Naive thymus-derived CD4-positive, alpha-beta T cell (primary cell): ENCODE measurements around the gene GPC3. TPM values are rescaled to one million over a fixed set of nuclear protein-coding genes. Genes with fewer than 3 reads are reported as not detected.

Experiments used
- ATAC-seq: fragments of 150-1000 bp; cut with Tn5 transposase; 2 replicates; pipeline ENCODE4 v1.10.0; 2021; ENCODE audit warnings: mild to moderate bottlenecking, moderate library complexity
- CTCF ChIA-PET: fragments of 350-600 bp; sonication (Branson Sonifier 250); formaldehyde crosslinking; loops from one replicate; lab custom pipeline; 2021; ENCODE audit warnings: antibody characterized with exemption; lab: Charles Lee
- POLR2A ChIA-PET: fragments of 350-600 bp; sonication (Branson Sonifier 250); formaldehyde crosslinking; loops from one replicate; lab custom pipeline; 2021; ENCODE audit warnings: antibody characterized with exemption, inconsistent platforms; lab: Charles Lee
- DNase-seq, 9 donors: peaks; one replicate each; pipeline versions ENCODE4 v3.0.0 to v3.0.0-alpha.2; 2020 to 2022; ENCODE audit warnings: mixed read lengths in 1 of 9
- H3K27ac ChIP-seq: one replicate; pipeline ENCODE4 v1.7.0; 2013; ENCODE audit warnings: mild to moderate bottlenecking, low read depth, low read length, moderate library complexity
- H3K27me3 ChIP-seq, 2 donors: one replicate each; pipeline ENCODE4 v1.7.0; 2013; ENCODE audit warnings: low read length in 2 of 2, mild to moderate bottlenecking in 2 of 2, moderate library complexity in 2 of 2; ENCODE audit not compliant: control insufficient read depth in 2 of 2, insufficient read depth in 2 of 2
- H3K36me3 ChIP-seq, 3 experiments: 1 replicate in 2 of 3; 2 replicates in 1 of 3; pipeline ENCODE4 v1.7.0; 2013; ENCODE audit warnings: low read length in 3 of 3, mild to moderate bottlenecking in 3 of 3, moderate library complexity in 1 of 3; ENCODE audit not compliant: insufficient read depth in 3 of 3, control insufficient read depth in 2 of 3
- H3K4me1 ChIP-seq, 2 donors: one replicate each; pipeline ENCODE4 v1.7.0; 2013; ENCODE audit warnings: low read length in 2 of 2, mild to moderate bottlenecking in 2 of 2, moderate library complexity in 1 of 2; ENCODE audit not compliant: control insufficient read depth in 2 of 2, insufficient read depth in 2 of 2
- H3K4me3 ChIP-seq: 2 replicates; pipeline ENCODE4 v1.7.0; 2013; ENCODE audit warnings: mild to moderate bottlenecking, low read length
- H3K9me3 ChIP-seq, 3 experiments: 1 replicate in 2 of 3; 2 replicates in 1 of 3; pipeline ENCODE4 v1.7.0; 2013; ENCODE audit warnings: low read length in 3 of 3; ENCODE audit not compliant: control insufficient read depth in 2 of 3
- H3K27ac Mint-ChIP-seq, 9 donors: one replicate each; pipeline ENCODE4 v1.8.0; 2020 to 2022; ENCODE audit warnings: mixed read lengths in 9 of 9, mild to moderate bottlenecking in 8 of 9, moderate library complexity in 5 of 9, inconsistent platforms in 2 of 9
- H3K27me3 Mint-ChIP-seq, 5 donors: one replicate each; pipeline ENCODE4 v1.8.0; 2021 to 2022; ENCODE audit warnings: mixed read lengths in 5 of 5, mild to moderate bottlenecking in 1 of 5
- H3K36me3 Mint-ChIP-seq, 5 donors: one replicate each; pipeline ENCODE4 v1.8.0; 2020 to 2022; ENCODE audit warnings: mixed read lengths in 5 of 5, mild to moderate bottlenecking in 3 of 5, inconsistent platforms in 1 of 5
- H3K4me1 Mint-ChIP-seq, 7 donors: one replicate each; pipeline ENCODE4 v1.8.0; 2020 to 2022; ENCODE audit warnings: mixed read lengths in 7 of 7, mild to moderate bottlenecking in 3 of 7, inconsistent platforms in 1 of 7
- H3K4me3 Mint-ChIP-seq, 10 donors: one replicate each; pipeline ENCODE4 v1.8.0; 2020 to 2022; ENCODE audit warnings: mild to moderate bottlenecking in 10 of 10, mixed read lengths in 10 of 10, moderate library complexity in 6 of 10, inconsistent platforms in 2 of 10
- H3K9me3 Mint-ChIP-seq, 11 donors: one replicate each; pipeline ENCODE4 v1.8.0; 2020 to 2022; ENCODE audit warnings: mixed read lengths in 11 of 11, mild to moderate bottlenecking in 4 of 11, inconsistent platforms in 1 of 11, moderate library complexity in 1 of 11
- intact Hi-C, 2 donors: fragments of 100-400 bp; cut with micrococcal nuclease; formaldehyde crosslinking; loops; one replicate each; pipeline ENCODE4 v1.15.1; 2023
- polyA plus RNA-seq, 2 donors: library from polyadenylated mRNA; unstranded; fragments of 300-500 nt; fragmentation: Illumina TruSeq; gene quantifications; one replicate each; pipeline ENCODE4 v1.2.3, GENCODE V29; 2021
- total RNA-seq, 6 experiments: library from RNA in 5 of 6; stranded (reverse) in 5 of 6; gene quantifications; 1 replicate in 5 of 6; 2 replicates in 1 of 6; pipeline ENCODE4 v1.2.3 and lab custom pipeline; 2021 to 2026

GPC3 gene
- total and polyA plus RNA-seq, 7 experiments from 2014 or later = 0.24 to 6.0 (median 0.65) TPM

DNA sequence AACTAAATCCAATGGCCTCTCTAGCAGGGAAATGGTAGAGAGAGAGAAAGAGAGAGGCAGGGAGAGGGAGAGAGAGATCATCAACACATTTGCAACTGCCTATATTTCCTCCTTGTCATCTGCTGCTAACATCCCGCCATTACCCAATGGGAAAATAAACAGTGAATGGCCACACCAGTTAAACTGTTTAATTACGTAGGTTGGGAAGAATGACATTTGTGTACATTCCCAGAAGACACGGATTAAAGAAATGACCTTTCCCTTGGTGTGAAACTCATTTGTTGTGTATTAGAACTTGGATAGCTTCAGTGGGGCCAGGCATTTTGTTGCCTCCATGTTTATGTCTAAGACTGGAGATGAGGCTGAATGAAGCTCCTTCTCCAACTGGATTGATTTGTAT lies 474.4 kb downstream of the GPC3 start:
- no peaks in the 10 kb centered on the region for H3K36me3 ChIP-seq

DNA sequence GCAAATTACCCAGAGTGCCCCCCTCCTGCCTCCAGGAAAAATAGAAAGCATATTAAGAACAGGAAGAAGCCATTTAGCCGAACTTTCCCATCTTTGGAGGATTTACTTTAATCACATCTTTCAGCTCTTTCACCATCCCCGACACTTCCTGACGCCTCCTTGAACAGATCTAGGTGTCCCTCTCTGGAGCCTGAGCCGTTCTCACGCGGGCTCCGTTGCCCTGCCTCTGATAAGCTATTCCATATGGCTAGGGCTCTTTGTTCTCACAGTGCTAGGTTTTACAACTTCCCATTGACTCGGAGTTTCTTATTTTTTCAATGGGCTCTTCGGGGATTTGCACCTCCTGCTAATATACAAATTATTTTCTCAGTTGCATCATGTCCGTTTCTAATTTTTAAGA lies 488.0 kb downstream of the GPC3 start:
- Mint-ChIP-seq H3K4me1 (no peaks in the 10 kb centered on the region), H3K27ac (no peak overlapping the region), H3K27me3 (peaks cover 0 to 6% (median 0%) of the 10 kb centered on the region in 5 donors), H3K9me3 (no peaks in the 10 kb centered on the region), H3K36me3 (no peaks in the 10 kb centered on the region), H3K4me3 (no peak overlapping the region)
- CTCF ChIA-PET = no interaction called here
- intact Hi-C loops = no loop called here
- no peaks in the 10 kb centered on the region for H3K27me3 ChIP-seq
- POLR2A ChIA-PET = no interaction called here
- DNase-seq (no peak), ATAC-seq (no peak)
- H3K4me1 ChIP-seq = no peaks in the 10 kb centered on the region
- H3K4me3 ChIP-seq = no peak overlapping the region
- H3K27ac ChIP-seq = no peak overlapping the region
- H3K36me3 ChIP-seq = no peaks in the 10 kb centered on the region
- H3K9me3 ChIP-seq = no peaks in the 10 kb centered on the region

More for the DNA sequence above, 474.4 kb downstream of the GPC3 start:
- Mint-ChIP-seq H3K27ac (no peak overlapping the region), H3K4me3 (no peak overlapping the region), H3K27me3 (no peaks in the 10 kb centered on the region), H3K9me3 (peaks cover 0 to 5% (median 0%) of the 10 kb centered on the region in 11 donors), H3K36me3 (no peaks in the 10 kb centered on the region), H3K4me1 (no peaks in the 10 kb centered on the region)
- no peak for DNase-seq
- ATAC-seq = no peak
- CTCF ChIA-PET = no interaction called here
- POLR2A ChIA-PET = no interaction called here
- intact Hi-C loops = no loop called here
- H3K4me3 ChIP-seq = no peak overlapping the region
- H3K4me1 ChIP-seq = no peaks in the 10 kb centered on the region
- no peaks in the 10 kb centered on the region for H3K9me3 ChIP-seq
- no peaks in the 10 kb centered on the region for H3K27me3 ChIP-seq
- H3K27ac ChIP-seq = no peak overlapping the region

DNA sequence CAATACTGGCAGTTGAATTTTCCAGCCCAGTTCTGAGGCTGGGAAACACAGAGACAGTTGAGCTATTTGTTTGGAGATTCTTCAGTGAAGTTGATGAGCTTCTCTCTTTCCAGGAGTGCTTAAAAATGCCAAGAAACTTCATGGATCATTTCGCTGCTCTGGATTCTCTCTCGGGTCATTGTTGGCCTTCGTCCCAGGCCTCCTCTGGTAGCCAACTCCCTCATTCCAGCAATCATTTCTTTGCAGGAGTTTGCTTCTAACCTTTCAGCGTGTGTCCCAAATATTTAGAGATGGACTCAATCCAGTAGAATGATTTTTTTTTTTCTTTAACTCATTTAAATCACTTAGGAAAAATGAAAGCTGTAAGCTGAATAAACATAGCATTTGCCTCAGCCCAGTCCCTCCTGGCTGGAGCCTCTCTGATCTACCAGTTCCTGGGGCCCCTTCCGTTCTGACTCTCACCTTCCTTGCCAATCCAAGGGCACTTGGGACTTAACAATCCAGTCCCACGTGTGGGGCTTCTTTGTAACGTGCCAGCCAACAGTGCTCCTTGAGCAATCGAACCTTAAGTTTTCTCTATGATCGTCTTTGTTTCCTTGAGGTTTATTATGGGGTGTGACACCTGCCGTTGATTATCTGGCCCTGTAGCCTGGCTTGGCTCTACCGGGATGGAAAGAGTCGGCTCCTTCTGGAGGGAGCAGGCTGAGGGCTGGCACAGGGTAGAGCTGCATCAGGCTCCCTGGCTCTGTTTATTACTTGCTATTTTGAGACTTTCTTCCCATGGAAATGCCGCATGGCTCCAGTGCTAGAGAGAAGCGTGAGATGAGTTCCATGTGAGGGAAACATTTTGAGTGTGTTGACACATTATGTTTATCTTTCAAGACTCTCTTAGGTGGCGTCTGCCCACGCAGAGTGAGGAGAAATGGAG lies 489.7 kb downstream of the GPC3 start:
- H3K4me1 ChIP-seq = no peaks in the 10 kb centered on the region
- intact Hi-C loops = no loop called here
- H3K27me3 Mint-ChIP-seq = peaks cover 0 to 6% (median 0%) of the 10 kb centered on the region in 5 donors
- no peaks in the 10 kb centered on the region for H3K9me3 ChIP-seq
- DNase-seq = no peak
- POLR2A ChIA-PET = no interaction called here
- no peak overlapping the region for H3K27ac ChIP-seq
- no peak for ATAC-seq
- no peak overlapping the region for H3K27ac Mint-ChIP-seq
- no peak overlapping the region for H3K4me3 Mint-ChIP-seq
- no peaks in the 10 kb centered on the region for H3K4me1 Mint-ChIP-seq
- H3K4me3 ChIP-seq = no peak overlapping the region
- no peaks in the 10 kb centered on the region for H3K27me3 ChIP-seq
- H3K36me3 ChIP-seq = no peaks in the 10 kb centered on the region
- H3K36me3 Mint-ChIP-seq = no peaks in the 10 kb centered on the region
- H3K9me3 Mint-ChIP-seq = no peaks in the 10 kb centered on the region
- CTCF ChIA-PET = no interaction called here

DNA sequence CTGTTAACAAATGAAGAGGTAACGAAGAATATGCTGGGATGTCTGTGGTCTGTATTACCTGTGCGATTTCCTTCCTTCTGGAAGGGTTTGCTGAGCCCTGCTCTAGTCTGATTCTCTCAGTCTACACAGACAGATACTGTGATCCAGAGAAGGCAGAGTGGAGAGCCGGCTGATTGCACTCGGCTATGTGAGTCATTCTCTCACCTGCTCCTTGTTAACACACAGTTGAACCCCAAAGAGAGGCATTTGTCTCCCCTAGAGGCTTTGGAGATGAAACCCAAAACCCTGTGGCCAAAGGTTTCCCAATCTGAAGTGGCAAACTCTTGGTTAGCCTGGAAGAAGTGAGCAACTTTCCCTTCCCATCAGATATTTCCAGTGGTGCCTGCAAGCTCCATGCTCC lies 492.0 kb downstream of the GPC3 start:
- H3K36me3 ChIP-seq = no peaks in the 10 kb centered on the region
- H3K4me1 ChIP-seq = no peaks in the 10 kb centered on the region
- no peak overlapping the region for H3K27ac ChIP-seq
- H3K9me3 ChIP-seq = no peaks in the 10 kb centered on the region
- ChIA-PET POLR2A (no interaction called here), CTCF (no interaction called here)
- no peaks in the 10 kb centered on the region for H3K27me3 ChIP-seq
- H3K27me3 Mint-ChIP-seq = peaks cover 0 to 6% (median 0%) of the 10 kb centered on the region in 5 donors
- H3K36me3 Mint-ChIP-seq = no peaks in the 10 kb centered on the region
- no peaks in the 10 kb centered on the region for H3K4me1 Mint-ChIP-seq
- no peak overlapping the region for H3K27ac Mint-ChIP-seq
- H3K4me3 ChIP-seq = no peak overlapping the region
- ATAC-seq (no peak), DNase-seq (no peak)
- intact Hi-C loops = no loop called here
- no peaks in the 10 kb centered on the region for H3K9me3 Mint-ChIP-seq
- H3K4me3 Mint-ChIP-seq = no peak overlapping the region

DNA sequence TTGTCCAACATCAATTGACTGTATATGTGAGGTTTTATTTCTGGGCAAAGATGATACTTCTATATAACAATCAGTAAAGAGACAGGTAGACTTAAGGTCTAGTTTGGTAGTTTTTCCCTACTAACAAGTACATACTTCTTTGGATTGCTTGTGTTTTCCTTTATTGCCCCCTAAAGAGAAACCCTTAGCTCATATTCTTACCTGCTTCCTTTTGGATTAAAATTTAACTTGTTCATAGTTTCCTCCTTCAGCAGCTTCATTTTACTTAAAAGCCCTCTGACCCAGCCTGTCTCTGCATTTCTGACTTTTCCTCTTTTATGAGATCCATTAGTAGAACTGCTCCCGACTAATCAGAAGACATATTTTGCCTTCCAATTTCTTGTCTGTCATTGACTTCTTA lies 494.4 kb downstream of the GPC3 start:
- Histone ChIP-seq H3K4me3 (no peak overlapping the region), H3K27me3 (no peaks in the 10 kb centered on the region), H3K9me3 (no peaks in the 10 kb centered on the region), H3K36me3 (no peaks in the 10 kb centered on the region), H3K27ac (no peak overlapping the region), H3K4me1 (no peaks in the 10 kb centered on the region)
- CTCF ChIA-PET = no interaction called here
- no peak for DNase-seq
- no peak overlapping the region for H3K27ac Mint-ChIP-seq
- H3K27me3 Mint-ChIP-seq = peaks cover 0 to under 1% (median 0%) of the 10 kb centered on the region in 5 donors
- POLR2A ChIA-PET = no interaction called here
- intact Hi-C loops = no loop called here
- no peaks in the 10 kb centered on the region for H3K36me3 Mint-ChIP-seq
- no peaks in the 10 kb centered on the region for H3K4me1 Mint-ChIP-seq
- no peak overlapping the region for H3K4me3 Mint-ChIP-seq
- ATAC-seq = no peak
- no peaks in the 10 kb centered on the region for H3K9me3 Mint-ChIP-seq
